Right lobe of liver (tissue), 6 donors: ENCODE data around the gene ZNF593OS. TPM values are rescaled to one million over a fixed set of nuclear protein-coding genes. Genes with fewer than 3 reads are reported as not detected.
A peak's percentile ranks its signal among the peaks of the same experiment; 100 is the strongest.

ENCODE experiments used
- ATAC-seq, 4 donors: fragments of 200-7000 bp; cut with Tn5 transposase; one replicate each; pipeline ENCODE4 v1.9.1; 2020; ENCODE audit warnings: mild to moderate bottlenecking in 4 of 4, moderate library complexity in 4 of 4
- DNase-seq, 3 donors: peaks; one replicate each; pipeline ENCODE4 v3.0.0-alpha.2; 2020
- H3K27ac ChIP-seq, 3 donors: fragments of 200-600 bp; one replicate each; pipeline ENCODE4 v1.8.0; 2022
- H3K27me3 ChIP-seq, 2 donors: fragments of 200-600 bp; one replicate each; pipeline ENCODE4 v1.8.0; 2022
- H3K36me3 ChIP-seq, 4 donors: fragments of 200-600 bp; sonication (generic) in 1 of 4; one replicate each; pipeline versions ENCODE4 v1.5.1 to v1.8.0; 2017 to 2022; ENCODE audit warnings: control low read depth in 1 of 4
- H3K4me1 ChIP-seq, 4 donors: fragments of 200-600 bp; sonication (generic) in 1 of 4; one replicate each; pipeline versions ENCODE4 v1.5.1 to v1.8.0; 2017 to 2022; ENCODE audit warnings: control low read depth in 1 of 4
- H3K4me3 ChIP-seq, 3 donors: fragments of 200-600 bp; one replicate each; pipeline ENCODE4 v1.8.0; 2022
- H3K9me3 ChIP-seq, 4 donors: fragments of 200-600 bp; sonication (generic) in 1 of 4; one replicate each; pipeline versions ENCODE4 v1.5.1 to v1.8.0; 2017 to 2022; ENCODE audit warnings: control low read depth in 1 of 4
- CTCF ChIP-seq, 4 donors: fragments of 200-600 bp in 3 of 4; fragments of 450-650 bp in 1 of 4; IDR thresholded peaks; one replicate each; pipeline versions ENCODE4 v1.5.1 to v1.8.0; 2016 to 2022; ENCODE audit warnings: antibody characterized with exemption in 4 of 4, mild to moderate bottlenecking in 2 of 4
- POLR2A ChIP-seq: fragments of 450-650 bp; IDR thresholded peaks from one replicate; pipeline ENCODE4 v1.6.1; 2017; ENCODE audit warnings: antibody characterized with exemption, mild to moderate bottlenecking
- whole genome bisulfite sequencing: methylation state at CpG from one replicate; pipeline ENCODE4 v1.1.6; 2018; ENCODE audit warnings: low coverage, low lambda C conversion rate; ENCODE audit not compliant: insufficient coverage; ENCODE audit errors: missing lambda C conversion rate; 5-methylcytosine and 5-hydroxymethylcytosine counted together
- intact Hi-C, 2 donors: fragments of 100-400 bp; cut with DNase I; formaldehyde crosslinking; loops; one replicate each; pipeline versions ENCODE4 v1.11.2 to v1.14.1; 2022
- total RNA-seq, 6 experiments: library from RNA; depleted of rRNA in 2 of 6; stranded (reverse); fragments of >200 nt in 2 of 6; fragmentation: NEBNext Ultra II Directional in 3 of 6; extraction: Animal tissue kit (Norgen Biotek cat#: 25700) in 3 of 6; gene quantifications; one replicate each; pipeline versions ENCODE4 v1.1.0 to v1.2.4, GENCODE V29; 2016 to 2023
- donor health status: DM: no; HTN: yes; CAD: no.
- donor health status: DM: no; HTN: no; CAD: no.
- donor health status: DM: no; HTN: no; CAD: no.
- donor health status: DM: no; HTN: yes; CAD: no.
- donor health status: DM: no; HTN: yes; CAD: no.

ZNF593OS gene
- total RNA-seq, 6 experiments from 2014 or later: not detected

GRCh38 chr1:26125946-26126320 lies 45.7 kb downstream of the ZNF593OS start:
- DNase-seq: no peak
- ATAC-seq: no peak
- no peak overlapping the region for H3K4me3 ChIP-seq
- H3K4me1 ChIP-seq: peaks cover 0 to 38% (median 5%) of the 10 kb centered on the region in 4 donors
- WGBS: 15% methylated on average over 1 of the region's 1 CpG
- no peak for TF ChIP-seq POLR2A
- TF ChIP-seq CTCF (IDR thresholded peaks at IDR 0.05): no peak
- intact Hi-C loops: no loop called here
- peak overlapping the region in 1 of 3 donors; percentile 9 for H3K27ac ChIP-seq
- no peaks in the 10 kb centered on the region for H3K9me3 ChIP-seq
- H3K27me3 ChIP-seq: no peaks in the 10 kb centered on the region
- no peaks in the 10 kb centered on the region for H3K36me3 ChIP-seq

DNA sequence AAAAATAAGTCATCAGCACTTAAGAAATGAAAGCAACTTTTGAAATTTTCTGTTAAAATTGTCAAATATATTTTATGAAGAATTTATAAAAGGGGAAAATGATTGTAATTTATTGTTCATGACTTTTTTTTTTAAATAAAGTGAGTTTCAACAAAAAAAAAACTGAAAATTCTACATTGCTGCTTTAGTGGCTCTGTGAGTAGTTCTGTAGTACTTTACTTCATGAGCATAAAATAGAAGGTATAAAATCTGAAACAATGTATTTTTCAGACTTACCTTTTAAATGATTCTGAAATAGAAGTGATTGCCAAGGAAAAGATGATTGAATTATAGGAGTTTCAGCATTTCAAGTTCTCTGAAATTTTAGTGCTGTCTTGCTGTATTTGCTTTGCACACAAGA lies 46.2 kb downstream of the ZNF593OS start:
- ATAC-seq: no peak
- Histone ChIP-seq H3K4me3 (no peak overlapping the region), H3K4me1 (peaks cover 0 to 38% (median 5%) of the 10 kb centered on the region in 4 donors), H3K36me3 (no peaks in the 10 kb centered on the region), H3K27ac (peak overlapping the region in 1 of 3 donors; percentile 18), H3K27me3 (no peaks in the 10 kb centered on the region), H3K9me3 (no peaks in the 10 kb centered on the region)
- no peak for DNase-seq
- intact Hi-C loops: no loop called here
- TF ChIP-seq POLR2A: no peak
- TF ChIP-seq CTCF (IDR thresholded peaks at IDR 0.05): no peak

- H3K4me3 ChIP-seq: no peak overlapping the region
- ATAC-seq (peak; percentile 49 to 59 (median 56)), DNase-seq (no peak)
- no peaks in the 10 kb centered on the region for H3K27me3 ChIP-seq
- TF ChIP-seq CTCF (IDR thresholded peaks at IDR 0.05): no peak
- TF ChIP-seq POLR2A: no peak
- no peaks in the 10 kb centered on the region for H3K9me3 ChIP-seq
- 34% methylated on average over 4 of the region's 4 CpGs for WGBS
- H3K27ac ChIP-seq: peak overlapping the region in 1 of 3 donors; percentile 18
- no peaks in the 10 kb centered on the region for H3K36me3 ChIP-seq
- intact Hi-C loops: no loop called here
- peaks cover 0 to 38% (median 5%) of the 10 kb centered on the region in 4 donors for H3K4me1 ChIP-seq
Measured at GRCh38 chr1:26124418-26125331, 47.0 kb downstream of the ZNF593OS start.

- DNase-seq: no peak
- intact Hi-C loops: no loop called here
- Histone ChIP-seq H3K4me3 (no peak overlapping the region), H3K9me3 (no peaks in the 10 kb centered on the region), H3K4me1 (peaks cover 0 to 38% (median 5%) of the 10 kb centered on the region in 4 donors), H3K36me3 (peaks cover 0 to 6% (median 0%) of the 10 kb centered on the region in 4 donors), H3K27me3 (no peaks in the 10 kb centered on the region), H3K27ac (no peak overlapping the region)
- 80% methylated on average over 7 of the region's 7 CpGs for WGBS
- no peak for TF ChIP-seq CTCF (IDR thresholded peaks at IDR 0.05)
- no peak for TF ChIP-seq POLR2A
- ATAC-seq: peak in 1 of 4 donors; percentile 52
Measured at GRCh38 chr1:26122988-26123973, 48.4 kb downstream of the ZNF593OS start.
